HG03135 (cell line): ENCODE results near the gene RALGAPA2.
A peak's percentile ranks its signal among the peaks of the same experiment; 100 is the strongest.

Source experiments
- ATAC-seq: cut with Tn5 transposase; IDR thresholded peaks from one replicate; pipeline ENCODE4 v1.9.1; 2021; ENCODE audit warnings: mild to moderate bottlenecking, moderate library complexity; ENCODE audit not compliant: unreplicated experiment

Gene RALGAPA2

DNA sequence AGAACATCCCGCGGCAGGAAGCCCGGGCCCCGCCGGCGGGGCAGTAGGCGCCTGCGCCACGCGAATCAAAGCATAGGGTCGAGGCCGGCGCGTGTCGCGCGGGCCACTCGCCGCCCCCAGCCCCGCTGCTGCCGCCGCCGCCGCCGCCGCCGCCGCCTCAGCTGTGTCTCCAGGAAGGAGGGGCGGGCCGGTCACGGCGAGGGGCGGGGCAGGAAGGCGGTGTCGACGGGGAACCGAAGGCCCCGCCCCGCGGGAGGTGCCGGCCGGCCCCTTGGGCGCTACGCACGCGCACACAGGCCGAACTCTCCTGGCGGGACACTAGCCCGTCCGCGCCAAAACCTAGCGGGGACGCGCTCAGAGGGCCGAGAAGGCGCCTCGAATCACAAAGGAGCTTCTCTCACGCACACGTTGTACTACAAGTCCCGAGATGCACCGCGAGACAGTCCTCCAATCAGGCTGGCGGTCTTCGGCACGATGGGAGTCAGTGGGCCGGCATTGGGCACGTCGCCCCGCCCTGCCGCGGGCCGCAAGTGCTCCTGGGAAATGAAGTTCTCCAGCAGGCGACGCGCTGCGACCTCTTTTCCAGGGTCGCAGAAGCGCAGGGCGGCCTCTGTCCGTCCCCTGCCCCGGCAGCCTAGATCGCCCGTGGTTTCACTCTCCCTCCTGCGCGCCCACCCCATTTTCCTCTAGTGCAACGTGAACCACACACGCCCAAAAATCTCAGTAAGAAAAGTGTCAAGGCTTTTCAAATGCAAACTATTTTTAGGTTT is at the start of gene RALGAPA2:
RALGAPA2 (minus strand) TSS at position 171 of the 770 bp plus-strand sequence; CDS start at position 7, 164 bp downstream.
- ATAC-seq: peak; percentile 95

DNA sequence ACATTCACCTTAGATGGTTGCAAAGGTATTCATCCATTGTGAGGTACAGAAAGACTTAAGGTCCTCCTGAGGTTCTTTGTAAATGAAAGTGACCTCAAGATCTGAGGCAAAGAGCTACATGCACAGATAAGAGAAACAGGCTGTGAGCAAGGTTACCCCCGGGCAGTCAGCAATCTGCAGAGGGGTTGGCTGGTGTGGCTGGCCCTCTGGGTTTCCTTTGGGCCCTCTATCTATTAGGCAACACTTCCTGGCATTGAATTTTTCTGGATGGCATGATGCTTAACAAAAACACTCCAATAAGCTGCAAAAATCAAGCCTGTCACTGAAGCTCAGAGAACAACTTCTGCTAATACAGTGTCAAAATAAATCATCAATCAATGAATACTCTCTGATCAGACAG is 48.9 kb upstream of the RALGAPA2 start:
- no peak for ATAC-seq

DNA sequence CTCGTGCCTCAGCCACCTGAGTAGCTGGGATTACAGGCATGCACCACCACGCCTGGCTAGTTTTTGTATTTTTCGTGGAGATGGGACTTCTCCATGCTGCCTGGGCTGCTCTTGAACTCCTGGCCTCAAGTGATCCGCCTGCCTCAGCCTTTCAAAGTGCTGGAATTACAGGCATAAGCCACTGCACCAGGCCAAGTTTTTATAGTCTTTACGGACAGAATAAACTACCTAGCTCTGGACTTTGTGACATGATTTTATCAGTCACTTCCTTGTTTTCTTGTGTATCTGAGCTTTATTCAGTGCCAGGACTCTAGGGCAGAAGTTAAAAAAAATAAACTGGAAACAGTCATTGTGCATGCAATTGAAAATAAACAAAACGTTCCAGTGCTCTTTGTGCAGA is 46.7 kb upstream of the RALGAPA2 start:
- ATAC-seq: no peak

DNA sequence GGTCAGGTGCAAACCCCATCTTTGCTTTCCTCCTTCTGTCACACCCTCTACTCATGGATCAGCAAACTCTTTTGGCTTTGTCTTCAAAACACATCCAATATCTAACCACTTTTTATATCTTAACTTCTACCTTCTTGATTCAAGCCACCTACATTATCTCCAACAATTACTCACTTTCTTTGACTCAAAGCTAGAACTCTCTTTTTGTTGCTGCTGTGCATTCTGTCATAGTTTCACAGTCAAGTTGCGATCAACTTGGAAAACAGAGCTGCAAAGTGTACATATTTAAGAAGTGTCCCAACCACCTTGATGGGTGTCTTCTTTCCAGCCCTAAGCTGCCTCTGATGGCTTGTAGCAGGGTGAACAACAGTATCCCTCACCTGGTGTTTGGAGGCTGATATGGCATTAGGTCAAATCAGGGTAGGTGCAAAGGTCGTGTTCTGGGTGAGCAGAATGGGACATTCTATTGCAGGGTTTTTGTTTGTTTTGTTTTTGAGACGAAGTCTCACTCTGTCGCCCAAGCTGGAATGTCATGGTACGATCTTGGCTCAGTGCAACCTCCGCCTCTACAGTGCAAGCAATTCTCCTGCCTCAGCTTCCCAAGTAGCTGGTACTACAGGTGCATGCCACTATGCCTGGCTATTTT is 43.4 kb upstream of the RALGAPA2 start:
- ATAC-seq: no peak

DNA sequence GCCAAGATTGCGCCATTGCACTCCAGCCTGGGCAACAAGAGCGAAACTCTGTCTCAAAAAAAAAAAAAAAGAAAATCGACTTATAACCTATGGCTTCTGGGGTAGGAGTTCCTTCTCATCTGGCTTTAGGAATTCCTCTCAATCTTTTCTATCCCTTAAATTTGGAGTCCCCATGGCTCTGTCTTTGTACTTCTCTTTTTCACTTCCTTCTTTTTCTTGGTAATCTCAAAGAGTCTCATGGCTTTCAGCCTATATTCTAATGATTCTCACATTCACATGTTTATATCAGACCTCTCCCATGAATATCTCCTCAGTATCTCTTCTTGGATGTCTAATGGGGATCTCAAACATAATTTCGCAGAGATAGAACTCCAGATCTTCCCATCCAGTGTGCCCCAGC is 42.8 kb upstream of the RALGAPA2 start:
- ATAC-seq: no peak

DNA sequence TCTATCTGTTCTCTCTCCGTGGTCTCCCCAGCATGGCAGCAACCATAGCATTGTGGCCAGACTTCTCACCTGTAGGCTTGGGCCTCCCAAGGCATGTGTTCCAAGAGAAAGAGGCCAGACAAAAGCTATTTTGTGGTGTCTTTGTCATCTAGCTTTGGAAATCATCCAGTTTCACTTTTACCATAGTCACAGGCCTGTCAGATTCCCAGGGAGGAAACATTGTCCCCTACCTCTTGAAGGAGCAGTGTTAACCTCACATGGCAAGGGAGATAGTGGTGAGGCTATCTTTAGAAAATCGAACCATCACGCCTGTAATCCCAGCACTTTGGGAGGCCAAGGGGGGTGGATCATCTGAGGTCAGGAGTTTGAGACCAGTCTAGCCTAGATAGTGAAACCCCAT is 42.3 kb upstream of the RALGAPA2 start:
- no peak for ATAC-seq

DNA sequence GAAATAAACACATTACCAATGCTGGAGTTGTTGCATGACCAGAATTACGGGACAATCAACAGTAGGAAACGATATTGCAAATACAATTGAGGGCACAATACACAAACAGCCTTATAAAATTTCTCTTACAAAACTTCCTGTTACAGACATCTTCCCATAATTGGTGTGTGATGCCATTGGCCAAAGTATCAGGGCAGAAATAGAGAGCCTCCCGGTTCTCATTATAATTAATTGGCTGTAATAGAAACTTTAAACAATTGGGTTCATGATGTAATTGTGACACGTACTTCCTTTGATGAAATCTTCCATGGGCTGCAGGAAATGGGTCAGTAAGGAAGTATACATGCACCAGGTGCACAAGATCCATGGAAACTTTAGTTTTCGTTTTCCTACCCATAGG is 40.3 kb upstream of the RALGAPA2 start:
- no peak for ATAC-seq

DNA sequence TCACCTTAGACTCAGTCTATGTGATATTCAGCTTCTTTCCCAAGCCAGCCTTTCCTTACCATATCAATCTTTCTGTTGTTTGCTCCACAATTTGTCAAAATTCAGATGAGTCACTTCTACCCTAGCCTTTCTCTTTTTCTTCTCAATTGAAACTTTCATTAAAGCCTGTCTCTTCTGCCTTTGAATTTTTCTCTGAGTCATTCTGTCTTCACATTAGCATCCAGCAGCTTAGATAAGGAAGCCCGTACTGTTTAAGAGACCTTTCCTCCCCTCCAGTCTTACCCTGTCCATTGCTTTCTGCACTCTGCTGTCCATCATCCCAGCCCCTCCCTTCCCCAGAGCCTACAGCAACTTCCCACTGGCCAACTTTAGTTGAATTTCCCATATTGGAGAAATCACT is 34.9 kb upstream of the RALGAPA2 start:
- no peak for ATAC-seq

DNA sequence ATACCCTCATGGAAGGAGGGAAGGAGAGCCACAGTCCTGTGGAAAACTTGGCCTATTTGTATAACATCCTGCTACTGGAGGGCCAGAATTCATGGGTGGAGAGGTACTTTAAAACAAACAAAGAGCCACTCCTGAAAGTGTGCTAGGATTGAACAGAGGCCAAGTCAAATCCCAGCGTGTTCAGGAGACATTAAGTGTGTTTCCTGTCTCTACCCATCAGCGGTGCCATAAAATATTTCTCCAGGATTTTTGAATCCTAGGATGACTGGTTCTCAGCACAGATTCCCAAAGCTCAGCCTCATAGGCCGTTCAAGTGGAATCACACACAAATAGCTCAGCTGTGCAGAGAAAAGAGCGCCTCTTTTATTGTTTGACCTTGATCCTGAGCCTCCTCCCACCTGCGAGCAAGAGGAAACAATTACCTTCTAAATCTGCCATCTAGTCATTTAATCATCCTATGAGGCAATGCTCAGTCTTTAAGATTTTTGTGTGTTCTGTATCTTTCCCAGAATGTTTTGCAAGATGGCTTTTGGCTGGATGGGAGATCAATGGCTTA is 31.8 kb upstream of the RALGAPA2 start:
- ATAC-seq: no peak

DNA sequence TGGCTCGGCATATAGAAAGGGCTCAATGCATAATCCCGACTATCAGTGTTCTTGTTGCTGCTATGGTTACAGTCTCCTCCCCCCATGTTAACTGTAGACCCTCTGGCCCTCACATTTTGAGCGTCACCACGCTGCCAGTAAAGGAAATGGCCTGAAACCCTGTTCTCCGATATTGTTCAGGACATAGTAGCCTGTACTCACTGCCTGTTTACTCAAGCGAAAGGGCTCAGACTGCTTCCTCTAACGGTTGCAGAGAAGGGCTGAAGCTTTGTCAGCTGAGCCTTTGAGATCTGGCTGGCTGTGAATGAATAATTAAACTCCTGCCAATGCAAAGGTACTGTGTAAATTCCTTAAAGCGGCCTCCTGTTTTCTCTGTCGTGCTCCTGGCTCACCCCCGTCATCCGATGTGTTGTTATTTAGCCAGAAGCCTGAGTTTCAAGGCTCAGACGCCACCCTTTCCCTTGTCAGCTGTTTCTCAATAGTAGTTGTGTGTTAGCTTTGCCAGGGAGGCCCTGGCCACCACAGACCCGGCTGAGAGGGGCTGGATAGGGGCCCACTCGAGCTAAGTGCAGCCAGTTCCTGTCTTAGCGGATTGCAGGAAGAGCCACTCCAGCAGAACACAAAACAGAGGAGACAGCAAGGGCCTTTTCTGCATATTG is 31.2 kb upstream of the RALGAPA2 start:
- peak; percentile 74 for ATAC-seq

DNA sequence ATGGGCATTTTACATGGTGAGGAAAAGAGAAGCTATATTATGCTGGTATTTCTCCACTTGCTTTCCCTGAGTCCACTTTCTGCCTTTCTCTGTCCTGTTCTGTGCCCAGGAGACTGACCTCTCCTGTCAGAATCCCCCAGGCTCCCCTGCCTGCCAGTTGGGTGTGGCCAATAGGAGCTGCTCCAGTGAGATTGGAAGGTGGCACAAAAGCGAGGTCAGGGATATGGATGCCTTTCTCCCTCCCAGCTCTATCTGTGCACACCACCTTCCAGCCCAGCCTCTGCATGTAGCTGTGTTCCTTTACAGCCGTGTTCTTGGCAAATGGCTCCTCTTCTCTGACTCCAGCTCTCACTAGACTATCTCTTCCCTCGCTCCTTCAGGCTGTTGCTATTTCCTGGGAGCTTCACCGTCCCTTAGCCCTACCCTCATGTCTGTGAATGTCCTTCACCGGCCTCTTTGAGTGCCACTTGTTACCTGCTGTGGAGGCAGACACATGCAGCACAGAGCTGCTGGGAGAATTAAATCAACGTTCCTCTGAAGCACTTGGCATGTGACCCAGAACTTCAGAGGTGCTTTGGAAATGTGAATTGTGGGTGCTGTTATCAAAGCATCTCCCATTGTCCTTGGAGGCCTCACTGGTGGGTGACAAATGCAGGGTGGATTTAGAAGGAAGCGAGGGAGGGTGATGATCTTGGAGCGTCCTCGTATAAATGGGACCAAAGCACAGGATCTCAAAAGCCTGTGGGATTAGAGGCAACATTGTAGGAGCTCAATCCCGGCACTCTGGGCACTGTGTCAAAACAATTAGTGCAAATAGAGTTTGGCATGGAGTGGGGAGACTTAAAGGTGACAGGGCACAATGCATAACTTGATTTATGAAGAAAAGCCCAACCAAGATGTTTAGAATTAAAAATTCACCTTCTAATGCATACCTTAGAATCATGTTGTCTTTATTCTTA is 28.9 kb upstream of the RALGAPA2 start:
- ATAC-seq: no peak

DNA sequence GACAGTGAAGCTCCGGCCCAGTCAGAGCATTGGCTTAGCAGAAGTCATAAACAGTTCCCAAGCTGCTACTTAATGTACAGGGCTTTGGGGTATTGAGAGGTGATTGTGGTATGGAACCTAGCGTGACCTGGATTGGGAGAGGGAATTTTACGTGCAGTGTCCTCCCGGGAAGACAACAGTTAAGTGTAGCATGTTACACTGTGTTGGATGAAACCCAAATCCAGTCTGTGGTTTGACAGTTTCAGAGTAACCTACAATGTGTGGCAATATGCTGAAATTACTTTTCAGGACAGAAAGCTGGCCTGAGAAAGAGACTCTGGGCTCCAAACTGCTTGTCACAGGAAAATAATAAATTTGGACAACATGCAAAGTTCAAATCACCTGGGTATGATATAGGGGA is 28.1 kb upstream of the RALGAPA2 start:
- ATAC-seq: no peak

DNA sequence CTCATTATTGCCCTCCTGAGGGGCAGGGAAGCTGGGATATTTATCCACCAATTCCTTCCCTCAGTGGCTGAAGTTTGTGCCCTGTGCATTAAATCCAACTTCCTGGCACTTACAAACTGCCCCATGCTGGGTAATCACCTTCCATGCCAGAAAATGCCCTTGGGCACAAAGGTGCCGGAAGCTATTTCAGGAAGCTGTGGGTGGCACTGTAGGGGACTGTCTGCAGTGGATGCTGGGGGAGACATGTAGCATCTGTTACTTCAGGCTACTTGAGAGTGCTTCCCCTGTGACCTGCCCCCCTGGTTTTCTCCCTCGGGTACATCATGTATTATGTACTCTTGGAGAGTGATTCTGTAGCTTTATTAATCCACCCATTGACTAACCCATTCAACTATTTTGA is 24.7 kb upstream of the RALGAPA2 start:
- no peak for ATAC-seq

DNA sequence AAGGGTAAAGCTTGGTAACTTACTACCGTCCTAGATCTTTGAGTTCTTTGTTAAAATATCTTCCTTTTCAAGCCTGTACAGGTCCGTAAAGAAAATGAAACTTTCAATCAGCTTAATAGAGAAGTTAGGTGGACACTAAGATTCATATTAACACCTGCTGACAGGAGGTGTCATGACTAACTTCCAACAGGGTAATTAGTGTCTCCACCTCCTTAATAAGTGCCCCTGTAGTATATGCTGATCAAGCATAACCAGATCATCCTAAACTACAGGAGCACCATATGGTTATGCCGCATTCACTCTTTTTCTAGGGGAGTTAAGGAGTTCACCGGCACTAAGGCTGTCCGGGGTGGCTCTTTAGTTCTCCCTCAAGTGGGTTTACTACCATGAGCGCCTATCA is 23.9 kb upstream of the RALGAPA2 start:
- ATAC-seq: no peak

DNA sequence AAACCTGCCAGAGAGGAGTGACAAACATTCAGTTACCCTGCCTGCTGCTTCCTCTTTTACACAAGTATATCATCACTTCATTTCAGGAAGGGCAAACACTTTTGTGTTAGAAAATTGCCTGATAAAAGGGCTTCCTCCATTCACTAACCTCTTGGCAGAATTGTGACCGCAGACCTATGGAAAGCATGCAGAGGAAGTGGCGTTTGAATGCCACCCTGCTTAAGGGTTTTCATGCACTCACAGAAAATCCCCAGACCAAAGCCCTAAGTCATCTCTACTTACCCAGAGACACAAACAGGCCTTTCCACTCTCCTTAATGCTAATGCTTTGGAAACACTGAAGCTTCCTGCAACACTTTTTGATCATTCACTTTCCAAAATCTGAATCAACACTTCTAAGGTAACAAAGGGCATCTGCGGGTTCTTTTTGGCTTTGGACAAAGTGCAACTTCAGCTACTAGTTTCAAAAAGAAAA is 22.1 kb upstream of the RALGAPA2 start:
- ATAC-seq: no peak

DNA sequence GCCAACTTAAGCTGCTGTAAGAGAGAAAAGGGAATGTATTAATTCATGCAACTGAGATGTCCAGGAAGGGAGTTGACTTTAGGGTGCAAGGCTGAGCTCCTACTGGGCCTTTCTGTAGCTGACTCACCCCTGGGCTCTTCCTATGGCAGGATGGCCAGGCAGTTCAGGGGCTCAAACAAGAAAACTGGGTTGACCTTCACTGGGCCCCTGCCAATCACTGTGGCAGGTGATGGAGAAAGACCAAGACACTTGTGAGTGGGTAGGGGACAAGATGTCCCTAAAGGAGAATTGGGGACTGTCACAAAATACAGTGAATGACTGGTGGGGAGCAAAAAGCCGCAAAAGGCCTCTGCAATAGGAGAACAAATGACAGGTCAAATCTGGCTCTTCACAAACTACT is 21.5 kb upstream of the RALGAPA2 start:
- ATAC-seq: no peak

DNA sequence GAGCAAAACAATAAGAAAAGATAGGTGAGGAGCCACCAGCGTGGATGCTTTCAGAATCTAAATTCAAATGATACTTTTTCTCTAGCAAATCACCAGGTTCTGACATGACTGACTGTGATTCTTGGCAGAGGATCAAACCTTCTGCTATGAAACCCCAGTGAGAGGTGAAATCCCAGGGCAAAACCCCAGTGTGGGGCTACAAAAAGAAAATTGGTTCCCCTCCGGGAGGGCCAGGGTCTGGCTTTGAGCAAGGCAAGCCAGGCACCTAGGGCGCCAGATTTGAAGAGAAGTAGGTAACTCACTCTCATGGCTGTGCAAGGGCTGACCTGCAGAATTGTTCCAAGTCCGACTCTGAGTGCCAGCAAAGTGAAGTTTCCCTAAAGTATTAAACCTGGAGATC is 20.2 kb upstream of the RALGAPA2 start:
- ATAC-seq: no peak

DNA sequence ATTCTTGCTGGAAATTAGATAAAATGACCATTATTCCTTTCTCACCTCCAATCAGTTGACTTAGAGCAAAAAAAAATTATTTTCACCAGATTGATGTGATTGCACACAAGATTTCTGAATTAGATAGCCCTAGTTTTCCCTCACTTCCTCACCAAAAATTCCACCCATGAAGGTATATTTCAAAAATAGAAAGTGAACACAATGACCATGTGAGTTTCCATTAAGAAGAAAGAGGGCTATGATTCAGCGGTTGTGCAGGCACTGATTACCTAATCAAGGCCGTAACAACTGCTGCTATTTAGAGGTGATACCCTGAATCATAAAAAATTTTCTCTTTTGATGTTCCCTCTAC is 19.5 kb upstream of the RALGAPA2 start:
- ATAC-seq: no peak

DNA sequence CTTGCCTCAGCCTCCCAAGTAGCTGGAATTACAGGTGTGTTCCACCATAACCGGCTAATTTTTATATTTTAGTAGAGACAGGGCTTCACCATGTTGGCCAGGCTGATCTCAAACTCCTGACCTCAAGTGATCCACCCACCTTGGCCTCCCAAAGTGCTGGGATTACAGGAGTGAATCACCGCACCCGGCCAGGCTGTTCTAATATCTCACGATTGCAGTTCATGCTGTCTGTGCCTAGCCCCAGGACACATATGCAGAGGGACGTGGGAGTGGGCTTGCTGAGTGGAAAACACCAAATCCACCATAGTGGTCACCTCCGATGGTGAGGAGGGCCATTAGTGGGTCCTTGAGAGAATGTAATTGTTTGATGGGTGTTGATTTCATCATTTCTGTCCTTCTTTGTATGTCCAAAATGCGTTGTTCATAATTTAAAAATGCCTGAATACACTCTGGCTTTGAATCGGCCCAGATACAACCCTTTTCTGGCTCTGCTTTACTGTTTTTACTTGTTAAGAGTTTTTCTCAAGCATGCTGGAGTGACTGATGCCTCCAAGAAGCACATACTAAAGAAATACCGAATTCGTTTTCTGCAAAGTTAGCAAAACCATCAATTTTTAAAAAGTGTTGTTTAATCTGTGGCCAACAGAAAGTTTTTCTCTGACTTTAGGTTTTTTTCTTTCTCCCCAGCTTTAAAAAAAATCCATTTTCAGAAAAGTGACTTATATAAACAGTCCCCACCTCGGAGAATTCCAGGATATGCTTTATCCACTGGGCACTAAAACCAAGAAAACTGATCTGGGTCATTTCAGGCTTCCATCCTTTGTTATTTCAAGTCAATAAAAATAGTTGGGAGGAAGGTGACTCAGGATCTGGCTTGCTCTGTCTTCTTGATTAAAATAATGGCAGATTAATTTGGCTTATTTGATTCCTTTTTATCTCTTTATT is 18.8 kb upstream of the RALGAPA2 start:
- no peak for ATAC-seq

DNA sequence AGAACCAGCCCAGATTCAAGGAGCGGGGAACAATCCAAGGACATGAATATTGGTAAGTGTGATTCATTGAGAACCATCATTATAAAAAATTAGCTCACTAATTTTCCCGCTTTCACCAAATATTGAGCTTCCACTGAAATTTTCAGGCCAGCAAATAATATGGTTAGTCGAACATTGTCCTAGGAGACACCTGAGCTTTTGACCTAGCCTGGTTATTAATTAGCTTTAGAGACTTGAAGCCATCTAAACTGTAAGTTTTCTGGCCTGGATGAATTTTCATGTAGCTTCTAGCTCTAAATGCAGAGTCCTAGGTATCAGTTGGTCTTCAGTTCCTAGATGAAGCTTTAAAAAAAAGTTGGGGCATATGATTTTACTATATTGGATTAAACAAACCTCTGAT is 17.1 kb upstream of the RALGAPA2 start:
- ATAC-seq: no peak
